ENCODE data around the gene ENPP3.

GRCh38 chr6:131781687-131782086 lies 144.6 kb downstream of the ENPP3 start:
- TF ChIP-seq POLR2A (IDR thresholded peaks at IDR 0.05; ENCODE audit: low read length) (no peak), GATA1 (IDR thresholded peaks at IDR 0.05; ENCODE audit: low read depth, low read length) (no peak)
